GM12873 (cell line): ENCODE results near the gene DUSP10.

Source experiments
- TF ChIP-seq, protein P1 (sequence below): IDR thresholded peaks from 2 replicates; pipeline ENCODE4 v1.5.1; 2012; ENCODE audit warnings: low read depth, mild to moderate bottlenecking, moderate library complexity, low read length, control low read depth; ENCODE audit not compliant: insufficient read depth; ENCODE audit errors: missing control alignments

DUSP10 gene

DNA sequence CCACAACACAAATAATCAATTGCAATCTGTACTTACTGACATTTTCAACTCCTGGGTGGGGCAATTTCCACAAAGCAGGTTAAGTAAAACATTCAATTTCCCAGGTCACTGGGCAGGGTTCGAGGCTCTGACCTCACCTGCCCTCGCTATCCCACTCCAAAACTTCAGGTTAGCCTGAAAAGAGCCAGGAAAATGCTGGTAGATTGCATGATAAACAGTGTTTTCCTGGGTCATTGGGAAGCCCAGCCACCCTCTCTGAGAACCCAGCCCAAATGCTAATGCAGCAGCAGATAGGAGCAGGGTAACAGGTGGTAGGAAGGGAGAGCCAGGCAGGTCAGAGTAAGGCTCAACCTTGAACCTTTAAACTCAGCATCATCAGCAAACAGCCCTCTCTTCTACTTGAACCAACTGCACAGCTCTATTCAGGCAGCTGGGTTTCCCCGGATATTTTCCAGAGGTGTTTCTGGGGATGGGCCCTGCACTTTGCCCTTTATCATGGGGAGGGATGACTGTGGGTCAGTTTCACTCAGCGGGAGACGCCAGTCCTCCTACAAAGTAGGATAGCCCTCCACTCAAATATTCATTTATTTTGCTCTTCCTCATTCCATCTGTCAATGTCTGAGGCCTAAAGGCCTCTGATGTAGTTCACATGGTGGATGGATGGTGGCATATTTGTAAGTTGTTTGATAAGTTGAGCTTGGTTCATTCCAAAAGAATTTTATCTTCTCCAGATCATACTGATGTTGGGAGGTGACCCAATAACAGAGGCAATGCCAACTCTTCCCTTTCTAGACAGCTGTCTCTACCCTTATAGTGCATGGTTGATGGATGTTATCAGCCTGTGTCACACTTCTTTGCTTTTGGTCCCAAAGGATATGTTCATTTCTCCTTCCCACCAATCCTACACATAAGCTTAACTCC lies 65.7 kb downstream of the DUSP10 start:
- TF ChIP-seq, protein P1, sequence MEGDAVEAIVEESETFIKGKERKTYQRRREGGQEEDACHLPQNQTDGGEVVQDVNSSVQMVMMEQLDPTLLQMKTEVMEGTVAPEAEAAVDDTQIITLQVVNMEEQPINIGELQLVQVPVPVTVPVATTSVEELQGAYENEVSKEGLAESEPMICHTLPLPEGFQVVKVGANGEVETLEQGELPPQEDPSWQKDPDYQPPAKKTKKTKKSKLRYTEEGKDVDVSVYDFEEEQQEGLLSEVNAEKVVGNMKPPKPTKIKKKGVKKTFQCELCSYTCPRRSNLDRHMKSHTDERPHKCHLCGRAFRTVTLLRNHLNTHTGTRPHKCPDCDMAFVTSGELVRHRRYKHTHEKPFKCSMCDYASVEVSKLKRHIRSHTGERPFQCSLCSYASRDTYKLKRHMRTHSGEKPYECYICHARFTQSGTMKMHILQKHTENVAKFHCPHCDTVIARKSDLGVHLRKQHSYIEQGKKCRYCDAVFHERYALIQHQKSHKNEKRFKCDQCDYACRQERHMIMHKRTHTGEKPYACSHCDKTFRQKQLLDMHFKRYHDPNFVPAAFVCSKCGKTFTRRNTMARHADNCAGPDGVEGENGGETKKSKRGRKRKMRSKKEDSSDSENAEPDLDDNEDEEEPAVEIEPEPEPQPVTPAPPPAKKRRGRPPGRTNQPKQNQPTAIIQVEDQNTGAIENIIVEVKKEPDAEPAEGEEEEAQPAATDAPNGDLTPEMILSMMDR, result no peak

DNA sequence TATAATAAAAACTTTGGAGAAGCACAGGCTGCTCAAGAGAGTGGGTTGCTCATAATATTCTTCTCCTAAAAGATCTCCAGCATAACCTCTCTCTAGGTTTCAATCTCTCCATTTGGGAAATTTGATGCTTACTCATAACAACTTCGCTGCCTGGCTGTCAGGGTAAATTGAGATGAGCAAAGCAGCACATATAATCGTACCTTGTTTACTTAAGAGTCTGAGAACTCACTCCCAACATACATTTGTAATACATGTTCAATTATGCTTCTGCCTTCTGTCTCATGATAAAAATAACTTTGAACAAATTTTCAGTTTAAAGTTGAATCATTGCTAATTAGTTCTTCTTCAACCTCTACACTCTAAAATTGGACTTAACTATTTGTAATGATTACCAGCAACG lies 68.9 kb downstream of the DUSP10 start:
- TF ChIP-seq, protein P1, result no peak

GRCh38 chr1:221672239-221672645 lies 69.6 kb downstream of the DUSP10 start:
- TF ChIP-seq, protein P1, result no peak

- TF ChIP-seq, protein P1, result no peak
Observed at GRCh38 chr1:221670081-221670480, 71.8 kb downstream of the DUSP10 start.

- TF ChIP-seq, protein P1, result no peak
Observed at GRCh38 chr1:221669441-221669840, 72.4 kb downstream of the DUSP10 start.

DNA sequence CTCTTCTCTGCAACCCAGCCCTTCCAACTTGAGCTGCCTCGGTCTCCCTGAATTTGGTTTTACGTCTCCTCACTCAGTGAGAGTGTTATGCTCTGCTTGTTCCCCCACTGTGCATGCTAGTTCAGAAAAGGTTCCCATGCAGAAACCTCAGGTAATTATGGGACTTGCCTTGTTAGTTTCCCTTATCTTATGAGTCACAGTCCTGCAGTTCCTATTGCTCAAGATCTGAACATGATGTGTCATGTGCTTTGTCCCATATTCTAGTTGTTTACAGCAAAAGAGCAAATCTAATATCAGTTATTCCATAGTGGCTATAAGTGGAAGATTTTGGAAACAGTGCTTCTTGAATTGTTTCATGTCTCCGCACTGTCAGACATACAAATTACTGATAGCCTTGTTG lies 74.4 kb downstream of the DUSP10 start:
- TF ChIP-seq, protein P1, result no peak

GRCh38 chr1:221664253-221664652 lies 77.6 kb downstream of the DUSP10 start:
- TF ChIP-seq, protein P1, result no peak
